Activated B cell treated with CpG ODN at 0.5 μM for 24 hours (primary cell): ENCODE measurements around the gene VAV2. TPM values are rescaled to one million over a fixed set of nuclear protein-coding genes. Genes with fewer than 3 reads are reported as not detected.

Source experiments
- ATAC-seq: fragments of 200-7000 bp; cut with Tn5 transposase; one replicate; pipeline ENCODE4 v1.10.0; 2021; ENCODE audit warnings: low read depth, mild to moderate bottlenecking, moderate library complexity
- CTCF ChIA-PET: fragments of 350-600 bp; sonication (Branson Sonifier 250); formaldehyde crosslinking; loops from one replicate; lab custom pipeline; 2021; ENCODE audit warnings: antibody characterized with exemption; lab: Charles Lee
- POLR2A ChIA-PET: fragments of 350-600 bp; sonication (Branson Sonifier 250); formaldehyde crosslinking; loops from one replicate; lab custom pipeline; 2021; ENCODE audit warnings: antibody characterized with exemption; lab: Charles Lee
- DNase-seq: peaks from one replicate; pipeline ENCODE4 v3.0.0; 2022
- H3K27ac Mint-ChIP-seq: one replicate; pipeline ENCODE4 v1.8.0; 2020; ENCODE audit warnings: mixed read lengths
- H3K27me3 Mint-ChIP-seq: one replicate; pipeline ENCODE4 v1.8.0; 2021; ENCODE audit warnings: mixed read lengths
- H3K36me3 Mint-ChIP-seq: one replicate; pipeline ENCODE4 v1.8.0; 2021; ENCODE audit warnings: low read depth, mixed read lengths
- H3K4me1 Mint-ChIP-seq: one replicate; pipeline ENCODE4 v1.8.0; 2021; ENCODE audit warnings: mixed read lengths
- H3K4me3 Mint-ChIP-seq: one replicate; pipeline ENCODE4 v1.8.0; 2020; ENCODE audit warnings: mild to moderate bottlenecking, mixed read lengths
- H3K9me3 Mint-ChIP-seq: one replicate; pipeline ENCODE4 v1.8.0; 2020; ENCODE audit warnings: mixed read lengths
- intact Hi-C: fragments of 100-400 bp; cut with micrococcal nuclease; formaldehyde crosslinking; loops from one replicate; pipeline ENCODE4 v1.15.1; 2024
- total RNA-seq: library from RNA; stranded (reverse); gene quantifications from 2 replicates; pipeline ENCODE4 v1.2.3, GENCODE V29; 2022
- TF ChIP-seq, protein P1 (sequence below): fragments of 200-600 bp; IDR thresholded peaks from one replicate; pipeline ENCODE4 v1.8.0; 2022; ENCODE audit warnings: antibody characterized with exemption, mild to moderate bottlenecking

Gene VAV2
- total RNA-seq, 1 donor from 2014 or later = 99.6 TPM

DNA sequence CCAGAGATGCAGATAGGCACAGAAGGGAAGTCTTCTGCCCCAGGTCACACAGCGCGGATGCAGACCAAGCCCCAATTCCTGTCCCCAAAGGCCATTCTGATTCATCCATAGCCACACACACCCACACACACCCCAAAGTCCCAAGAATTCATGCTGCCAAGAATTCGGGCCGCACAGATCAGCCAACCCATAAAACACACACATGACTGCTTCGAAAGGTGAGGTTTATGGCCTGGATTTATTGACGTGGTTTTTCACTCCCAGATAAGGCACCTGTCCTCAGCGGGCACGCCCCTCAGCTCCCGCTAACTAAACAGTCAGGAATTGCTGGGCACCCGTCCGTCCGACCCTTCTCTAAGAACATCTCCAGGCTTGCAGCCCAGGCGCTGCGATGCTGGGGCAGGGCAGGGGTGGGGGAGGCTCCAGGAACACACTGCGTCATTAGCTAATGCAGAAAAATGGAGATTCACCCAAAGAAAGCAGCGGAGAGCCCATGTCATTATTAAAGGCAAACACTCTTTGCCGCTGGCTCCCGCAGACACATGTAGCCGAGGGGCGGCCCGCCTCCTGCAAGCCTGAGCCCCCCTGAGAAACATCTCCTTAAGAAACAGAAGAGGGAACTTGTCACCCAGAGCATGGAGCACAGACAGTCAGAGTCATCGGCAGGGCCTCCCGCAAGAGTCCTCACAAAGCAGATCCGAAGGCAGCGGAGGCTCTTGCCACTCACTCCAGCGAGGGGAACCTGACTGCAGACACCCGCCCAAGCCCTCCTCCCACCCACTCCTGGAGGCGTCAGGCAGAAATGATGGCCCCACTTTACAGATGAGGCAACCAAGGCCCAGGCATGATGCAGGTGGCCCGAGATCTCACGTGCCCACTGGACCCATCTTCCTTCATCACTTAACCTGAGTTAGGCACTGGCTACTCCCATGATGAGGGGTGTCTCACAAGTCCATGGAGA is 19.9 kb downstream of the VAV2 start:
- DNase-seq = no peak
- ATAC-seq = no peak
- Mint-ChIP-seq H3K27ac (peak overlapping the region; percentile 87), H3K4me3 (peak overlapping the region; percentile 50), H3K27me3 (no peaks in the 10 kb centered on the region), H3K36me3 (no peaks in the 10 kb centered on the region), H3K4me1 (peaks cover 88% of the 10 kb centered on the region), H3K9me3 (no peaks in the 10 kb centered on the region)
- POLR2A ChIA-PET = interaction anchor here (0.6 to 1.7 kb wide), 3 partner anchors 10 to 188 kb away, joined by 5 to 7 read pairs (median 6); no protein-coding TSS in a partner anchor
- TF ChIP-seq, protein P1, sequence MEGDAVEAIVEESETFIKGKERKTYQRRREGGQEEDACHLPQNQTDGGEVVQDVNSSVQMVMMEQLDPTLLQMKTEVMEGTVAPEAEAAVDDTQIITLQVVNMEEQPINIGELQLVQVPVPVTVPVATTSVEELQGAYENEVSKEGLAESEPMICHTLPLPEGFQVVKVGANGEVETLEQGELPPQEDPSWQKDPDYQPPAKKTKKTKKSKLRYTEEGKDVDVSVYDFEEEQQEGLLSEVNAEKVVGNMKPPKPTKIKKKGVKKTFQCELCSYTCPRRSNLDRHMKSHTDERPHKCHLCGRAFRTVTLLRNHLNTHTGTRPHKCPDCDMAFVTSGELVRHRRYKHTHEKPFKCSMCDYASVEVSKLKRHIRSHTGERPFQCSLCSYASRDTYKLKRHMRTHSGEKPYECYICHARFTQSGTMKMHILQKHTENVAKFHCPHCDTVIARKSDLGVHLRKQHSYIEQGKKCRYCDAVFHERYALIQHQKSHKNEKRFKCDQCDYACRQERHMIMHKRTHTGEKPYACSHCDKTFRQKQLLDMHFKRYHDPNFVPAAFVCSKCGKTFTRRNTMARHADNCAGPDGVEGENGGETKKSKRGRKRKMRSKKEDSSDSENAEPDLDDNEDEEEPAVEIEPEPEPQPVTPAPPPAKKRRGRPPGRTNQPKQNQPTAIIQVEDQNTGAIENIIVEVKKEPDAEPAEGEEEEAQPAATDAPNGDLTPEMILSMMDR = no peak
- CTCF ChIA-PET = interaction anchor here (1.2 kb wide), 1 partner anchor 16 kb away, joined by 6 read pairs; no protein-coding TSS in a partner anchor
- intact Hi-C loops = no loop called here

DNA sequence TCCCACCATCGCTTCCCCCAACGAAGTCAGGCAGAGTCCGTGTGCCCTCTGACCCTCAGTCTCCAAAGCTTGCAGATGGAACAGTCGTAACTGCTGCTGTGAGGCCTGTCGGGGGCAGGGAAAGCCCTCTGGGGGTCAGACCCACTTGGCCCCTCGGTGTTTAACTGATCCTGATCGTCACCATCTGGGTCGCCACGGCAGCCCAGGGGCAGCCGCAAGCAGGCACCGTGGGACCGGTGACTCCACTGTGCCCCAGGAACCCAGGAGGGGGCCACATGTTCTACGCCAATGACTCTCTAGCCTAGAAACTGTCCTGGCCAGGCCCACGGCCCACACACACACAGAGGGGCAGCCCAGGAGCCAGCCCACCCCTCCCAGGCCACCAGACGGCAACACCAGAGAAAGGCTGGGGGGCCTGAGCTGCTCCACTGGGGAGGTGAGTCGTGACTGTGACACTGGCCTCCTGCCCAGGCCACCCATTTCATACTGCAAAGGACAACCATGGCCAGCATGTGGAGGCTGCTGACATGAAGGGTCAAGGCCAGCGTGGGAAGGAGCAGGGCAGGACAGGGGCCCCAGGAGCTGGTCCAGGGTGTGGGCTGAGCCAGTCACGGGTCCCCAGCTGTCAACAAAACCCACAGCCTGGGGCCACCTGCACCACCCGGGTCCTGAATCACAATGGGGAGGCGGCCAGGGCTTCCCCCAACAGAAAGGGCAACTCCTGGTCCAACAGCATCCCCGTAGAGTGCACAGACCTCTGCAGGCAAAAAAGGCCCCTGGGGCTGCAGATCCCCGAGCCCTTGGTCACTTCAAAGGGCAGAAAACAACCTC is 20.8 kb downstream of the VAV2 start:
- no peaks in the 10 kb centered on the region for H3K9me3 Mint-ChIP-seq
- ChIA-PET POLR2A (interaction anchor here (1.3 to 1.7 kb wide), 2 partner anchors 10 to 14 kb away, joined by 3 to 6 read pairs; no protein-coding TSS in a partner anchor), CTCF (no interaction called here)
- intact Hi-C loops = no loop called here
- ATAC-seq = peak; percentile 30
- TF ChIP-seq, protein P1 = no peak
- DNase-seq = no peak
- H3K4me3 Mint-ChIP-seq = peak overlapping the region; percentile 24
- H3K4me1 Mint-ChIP-seq = peaks cover 91% of the 10 kb centered on the region
- peak overlapping the region; percentile 57 for H3K27ac Mint-ChIP-seq
- no peaks in the 10 kb centered on the region for H3K36me3 Mint-ChIP-seq
- H3K27me3 Mint-ChIP-seq = no peaks in the 10 kb centered on the region

DNA sequence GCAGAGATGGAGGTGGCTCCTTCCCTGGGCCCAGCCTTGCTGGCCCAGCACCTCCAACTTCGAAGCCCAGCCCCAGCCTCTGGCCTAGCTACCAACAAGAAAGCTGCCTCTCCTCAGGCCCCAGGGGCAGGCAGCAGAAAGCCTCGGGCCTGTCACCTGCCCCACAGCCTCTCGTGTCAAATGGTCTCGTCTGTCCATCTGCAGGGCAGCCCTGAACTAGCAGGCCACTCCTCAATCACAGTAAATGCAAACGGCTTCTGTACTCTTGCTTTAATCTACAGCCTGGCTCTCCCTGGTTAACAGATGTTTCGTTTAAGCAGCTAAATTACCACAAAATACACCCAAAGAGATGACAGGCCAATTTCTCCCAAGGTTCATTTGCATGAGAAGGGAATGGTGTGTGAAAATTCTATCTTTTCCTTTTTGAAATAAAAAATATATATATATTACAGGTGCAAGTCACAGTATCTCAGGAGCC is 21.5 kb downstream of the VAV2 start:
- TF ChIP-seq, protein P1 = no peak
- peaks cover 96% of the 10 kb centered on the region for H3K4me1 Mint-ChIP-seq
- H3K27ac Mint-ChIP-seq = peak overlapping the region; percentile 59
- POLR2A ChIA-PET = interaction anchor here (1.3 to 2.9 kb wide), 3 partner anchors 9 to 24 kb away, joined by 3 to 14 read pairs (median 6); no protein-coding TSS in a partner anchor
- DNase-seq (no peak), ATAC-seq (no peak)
- H3K9me3 Mint-ChIP-seq = no peaks in the 10 kb centered on the region
- peak overlapping the region; percentile 7 for H3K4me3 Mint-ChIP-seq
- H3K27me3 Mint-ChIP-seq = no peaks in the 10 kb centered on the region
- CTCF ChIA-PET = no interaction called here
- no peaks in the 10 kb centered on the region for H3K36me3 Mint-ChIP-seq
- intact Hi-C loops = no loop called here

DNA sequence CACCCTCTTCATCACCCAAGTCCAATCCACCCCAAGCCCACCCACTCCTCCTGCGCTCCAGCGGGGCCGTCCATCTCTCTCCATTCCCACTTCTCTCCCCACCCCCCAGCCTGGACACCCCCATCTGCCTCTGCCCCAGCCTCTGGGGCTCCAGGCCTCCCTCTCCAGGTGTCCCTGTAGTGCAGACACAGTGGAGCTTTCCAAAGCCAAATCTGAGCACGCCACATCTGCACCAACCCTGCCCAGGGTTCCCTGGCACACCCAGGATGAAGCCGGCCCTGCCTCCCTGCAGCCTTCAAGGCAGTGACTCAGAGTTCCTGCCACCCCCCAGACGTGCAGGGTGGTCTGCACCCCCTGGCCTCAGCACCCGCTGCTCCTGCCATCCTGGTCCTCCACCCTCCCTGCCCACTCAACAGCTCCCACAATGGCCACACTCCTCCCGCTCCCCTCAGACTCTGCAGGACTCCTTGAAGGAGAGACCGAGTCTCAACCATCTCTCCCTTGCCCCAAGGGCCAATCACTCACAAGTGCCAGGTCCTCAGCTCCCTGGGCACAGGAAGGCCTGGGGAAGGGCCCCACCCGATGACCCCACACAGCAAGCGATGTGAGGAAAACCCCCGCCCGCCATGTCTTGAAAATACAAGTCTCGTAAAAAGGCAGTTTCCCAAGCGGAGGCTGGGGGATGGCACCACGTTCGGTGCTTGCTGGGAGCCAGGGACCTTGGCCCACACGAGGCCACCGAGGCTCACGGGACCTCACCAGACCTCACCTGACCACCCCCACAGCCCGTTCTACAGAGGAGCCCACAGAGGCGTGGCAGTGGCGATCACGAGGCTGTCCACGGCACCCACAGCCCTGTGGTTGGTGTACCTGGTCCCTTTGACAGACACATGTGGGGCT is 22.2 kb downstream of the VAV2 start:
- H3K27ac Mint-ChIP-seq = peak overlapping the region; percentile 59
- H3K4me1 Mint-ChIP-seq = peaks cover 93% of the 10 kb centered on the region
- intact Hi-C loops = loop anchor here (2.0 kb wide), 1 partner anchor 15 kb away; no protein-coding TSS in a partner anchor
- peak overlapping the region; percentile 7 for H3K4me3 Mint-ChIP-seq
- ChIA-PET POLR2A (interaction anchor here (1.3 to 2.9 kb wide), 2 partner anchors 13 to 24 kb away, joined by 3 to 14 read pairs; no protein-coding TSS in a partner anchor), CTCF (interaction anchor here (1.7 kb wide), 1 partner anchor 188 kb away, joined by 4 read pairs; no protein-coding TSS in a partner anchor)
- no peaks in the 10 kb centered on the region for H3K9me3 Mint-ChIP-seq
- TF ChIP-seq, protein P1 = no peak
- DNase-seq (no peak), ATAC-seq (no peak)
- H3K27me3 Mint-ChIP-seq = no peaks in the 10 kb centered on the region
- no peaks in the 10 kb centered on the region for H3K36me3 Mint-ChIP-seq
